Heart right ventricle (tissue), 16 donors: Measurements from ENCODE around the gene SMYD3. TPM values are rescaled to one million over a fixed set of nuclear protein-coding genes. Genes with fewer than 3 reads are reported as not detected.

Source experiments
- ATAC-seq, 8 donors: fragments of 200-7000 bp; cut with Tn5 transposase; one replicate each; pipeline ENCODE4 v1.9.1; 2020; ENCODE audit warnings: mild to moderate bottlenecking in 8 of 8, moderate library complexity in 8 of 8, moderate number of reproducible peaks in 1 of 8
- DNase-seq, 2 donors: peaks; one replicate each; pipeline ENCODE4 v3.0.0-alpha.2; 2020
- H3K27ac ChIP-seq, 10 donors: fragments of 200-600 bp; sonication (generic) in 2 of 10; one replicate each; pipeline versions ENCODE4 v1.5.0 to v1.8.0; 2020 to 2022; ENCODE audit warnings: mild to moderate bottlenecking in 3 of 10
- H3K27me3 ChIP-seq, 7 donors: fragments of 200-600 bp; one replicate each; pipeline ENCODE4 v1.8.0; 2021 to 2022; ENCODE audit warnings: mild to moderate bottlenecking in 2 of 7
- H3K36me3 ChIP-seq, 9 donors: fragments of 200-600 bp; sonication (generic) in 1 of 9; one replicate each; pipeline versions ENCODE4 v1.5.0 to v1.8.0; 2020 to 2022; ENCODE audit warnings: mild to moderate bottlenecking in 2 of 9
- H3K4me1 ChIP-seq, 9 donors: fragments of 200-600 bp; sonication (generic) in 1 of 9; one replicate each; pipeline versions ENCODE4 v1.5.0 to v1.8.0; 2020 to 2022; ENCODE audit warnings: mild to moderate bottlenecking in 4 of 9
- H3K4me3 ChIP-seq, 10 donors: fragments of 200-600 bp; sonication (generic) in 2 of 10; one replicate each; pipeline versions ENCODE4 v1.5.0 to v1.8.0; 2020 to 2022; ENCODE audit warnings: mild to moderate bottlenecking in 7 of 10, moderate library complexity in 2 of 10
- H3K9me3 ChIP-seq, 11 donors: fragments of 200-600 bp in 10 of 11; sonication (generic) in 2 of 11; one replicate each; pipeline versions ENCODE4 v1.5.0 to v1.8.0; 2013 to 2022; ENCODE audit warnings: mild to moderate bottlenecking in 2 of 11, control low read depth in 1 of 11, moderate library complexity in 1 of 11
- CTCF ChIP-seq, 9 donors: fragments of 200-600 bp; sonication (generic) in 2 of 9; IDR thresholded peaks; one replicate each; pipeline versions ENCODE4 v1.5.0 to v1.8.0; 2021 to 2022; ENCODE audit warnings: antibody characterized with exemption in 9 of 9, mild to moderate bottlenecking in 5 of 9, moderate library complexity in 1 of 9
- WGBS, 2 donors: extraction: QIAGEN DNeasy Blood & Tissue Kit; methylation state at CpG; one replicate each; pipeline ENCODE4 v1.1.7; 2013; ENCODE audit warnings: inconsistent platforms in 1 of 2; 5-methylcytosine and 5-hydroxymethylcytosine counted together
- intact Hi-C, 10 donors: fragments of 100-400 bp; cut with DNase I; formaldehyde crosslinking; loops; one replicate each; pipeline versions ENCODE4 v1.11.1 to v1.14.2; 2022
- polyA plus RNA-seq, 2 donors: library from polyadenylated mRNA; stranded (reverse); fragments of 200-250 nt; gene quantifications; one replicate each; pipeline ENCODE4 v1.2.3, GENCODE V29; 2013
- total RNA-seq, 10 donors: library from RNA; stranded (reverse); fragmentation: NEBNext Ultra II Directional in 3 of 10; extraction: Animal tissue kit (Norgen Biotek cat#: 25700) in 3 of 10; gene quantifications; one replicate each; pipeline versions ENCODE4 v1.2.1 to v1.2.4, GENCODE V29; 2021 to 2023
- donor health status: Arrhythmogenic right ventricular cardiomyopathy.
- donor health status: ischemic (EF 13 %, LVEDD 7.1; RV severe dilation, severe dysfunction).
- donor health status: healthy with polysubstance abuse.
- donor health status: DM: no; HTN: yes; CAD: no.
- donor health status: DM: no; HTN: no; CAD: no.
- donor health status: ischemic (EF 25% LVEDD 6.9; RV normal size, moderate dysfunction).
- donor health status: ischemic (EF 25% LVEDD 5.7; RV mildly dilated, moderate dysfunction).
- donor health status: healthy.
- donor health status: DM: yes; HTN: yes; CAD: no.
- donor health status: Ischemic cardiomyopathy.
- donor health status: ischemic (EF 35%, LVEDD 5.7; RV mildly dilated, moderate dysfunction).
- donor health status: nonischemic (EF 11% LVEDD 7.7; RV severe dilation, severe dysfunction).
- donor health status: DM: yes; HTN: yes; CAD: no.
- donor health status: PGD.
- donor health status: ischemic (EF 29% LVEDD 5.4; RV normal size, mild dysfunction).
- donor health status: nonischemic (EF 23%, LVEDD 6.1; RV moderate dilation, normal function).

Gene SMYD3
- total and polyA plus RNA-seq, 12 donors = 5.9 to 13.9 (median 8.1) TPM

- DNase-seq (no peak), ATAC-seq (no peak)
- 59 to 60% methylated on average over 4 of the region's 4 CpGs for WGBS, 2 donors
- H3K9me3 ChIP-seq = no peaks in the 10 kb centered on the region
- H3K27ac ChIP-seq = no peak overlapping the region
- H3K4me1 ChIP-seq = peaks cover 0 to 10% (median 0%) of the 10 kb centered on the region in 9 donors
- H3K36me3 ChIP-seq = no peaks in the 10 kb centered on the region
- H3K27me3 ChIP-seq = no peaks in the 10 kb centered on the region
- H3K4me3 ChIP-seq = no peak overlapping the region
- no peak for TF ChIP-seq CTCF (IDR thresholded peaks at IDR 0.05)
- intact Hi-C loops = no loop called here
Observed at GRCh38 chr1:246482805-246483568, 24.1 kb downstream of the SMYD3 start.

- Histone ChIP-seq H3K36me3 (no peaks in the 10 kb centered on the region), H3K27ac (no peak overlapping the region), H3K4me3 (no peak overlapping the region), H3K9me3 (no peaks in the 10 kb centered on the region), H3K4me1 (peaks cover 0 to 10% (median 0%) of the 10 kb centered on the region in 9 donors), H3K27me3 (no peaks in the 10 kb centered on the region)
- ATAC-seq (no peak), DNase-seq (no peak)
- intact Hi-C loops = no loop called here
- 72 to 75% methylated on average over 2 of the region's 2 CpGs for WGBS, 2 donors
- TF ChIP-seq CTCF (IDR thresholded peaks at IDR 0.05) = no peak
Observed at GRCh38 chr1:246479061-246479460, 28.0 kb downstream of the SMYD3 start.

- intact Hi-C loops = no loop called here
- WGBS, 2 donors = 96 to 97% methylated on average over 2 of the region's 2 CpGs
- no peak overlapping the region for H3K4me3 ChIP-seq
Observed at GRCh38 chr1:246477634-246478033, 29.4 kb downstream of the SMYD3 start.

GRCh38 chr1:246476771-246477170 lies 30.3 kb downstream of the SMYD3 start:
- Histone ChIP-seq H3K4me1 (peaks cover 0 to 3% (median 0%) of the 10 kb centered on the region in 9 donors), H3K36me3 (no peaks in the 10 kb centered on the region), H3K27me3 (no peaks in the 10 kb centered on the region), H3K27ac (no peak overlapping the region), H3K4me3 (no peak overlapping the region), H3K9me3 (no peaks in the 10 kb centered on the region)
- TF ChIP-seq CTCF (IDR thresholded peaks at IDR 0.05) = no peak
- WGBS, 2 donors = 71 to 88% methylated on average over 1 of the region's 1 CpG
- intact Hi-C loops = no loop called here
- no peak for ATAC-seq
- no peak for DNase-seq

More at GRCh38 chr1:246477634-246478033, 29.4 kb downstream of the SMYD3 start:
- no peaks in the 10 kb centered on the region for H3K36me3 ChIP-seq
- H3K9me3 ChIP-seq = no peaks in the 10 kb centered on the region
- no peak for ATAC-seq
- H3K27ac ChIP-seq = no peak overlapping the region
- TF ChIP-seq CTCF (IDR thresholded peaks at IDR 0.05) = no peak
- peaks cover 0 to 3% (median 0%) of the 10 kb centered on the region in 9 donors for H3K4me1 ChIP-seq
- DNase-seq = no peak
- H3K27me3 ChIP-seq = no peaks in the 10 kb centered on the region
